T follicular helper cell (primary cell): Measurements from ENCODE around the gene FAM3A.
A peak's percentile ranks its signal among the peaks of the same experiment; 100 is the strongest.

Experiments
- DNase-seq: peaks from one replicate; pipeline ENCODE4 v3.0.0-alpha.2; 2020; ENCODE audit warnings: low read depth

FAM3A gene

DNA sequence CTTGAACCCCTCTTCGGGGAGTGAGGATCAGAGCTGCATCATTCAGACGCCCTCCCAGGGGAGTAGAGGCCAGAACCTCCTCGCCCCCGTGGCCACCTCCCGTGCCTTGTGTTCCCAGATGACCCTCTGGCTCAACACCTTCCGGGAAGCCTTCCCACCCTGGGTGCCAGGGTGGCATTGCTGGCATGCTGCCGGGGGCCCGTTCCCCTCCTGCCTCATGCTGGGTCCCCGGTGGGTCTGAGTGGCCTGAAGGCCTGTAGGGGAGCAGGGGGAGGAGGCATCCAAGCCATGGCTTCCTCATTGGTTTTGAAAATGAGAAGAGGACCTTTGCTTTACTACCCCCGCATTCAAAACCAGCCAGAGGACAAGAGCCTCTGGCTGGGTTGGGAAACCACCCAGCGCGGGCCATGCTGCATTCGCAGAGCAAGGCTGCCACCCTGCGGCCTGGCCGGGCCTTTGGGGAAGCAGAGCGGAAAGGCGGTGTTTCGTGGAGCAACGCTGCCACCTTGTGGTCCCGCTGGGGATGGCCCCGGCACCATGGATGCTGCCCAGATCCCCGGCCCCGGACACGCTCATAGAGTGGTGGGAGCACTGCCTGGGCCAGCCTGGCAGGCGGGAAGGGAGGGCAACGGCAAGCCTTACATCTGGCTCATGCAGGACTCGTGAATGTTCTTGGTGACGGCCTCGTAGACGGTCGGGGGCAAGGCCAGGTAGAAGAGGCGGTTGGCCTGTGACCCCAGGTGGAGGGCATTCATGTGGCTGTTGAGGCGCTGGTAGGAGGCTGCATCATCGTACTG is 18.7 kb upstream of the FAM3A start:
- peak; percentile 87 for DNase-seq

DNA sequence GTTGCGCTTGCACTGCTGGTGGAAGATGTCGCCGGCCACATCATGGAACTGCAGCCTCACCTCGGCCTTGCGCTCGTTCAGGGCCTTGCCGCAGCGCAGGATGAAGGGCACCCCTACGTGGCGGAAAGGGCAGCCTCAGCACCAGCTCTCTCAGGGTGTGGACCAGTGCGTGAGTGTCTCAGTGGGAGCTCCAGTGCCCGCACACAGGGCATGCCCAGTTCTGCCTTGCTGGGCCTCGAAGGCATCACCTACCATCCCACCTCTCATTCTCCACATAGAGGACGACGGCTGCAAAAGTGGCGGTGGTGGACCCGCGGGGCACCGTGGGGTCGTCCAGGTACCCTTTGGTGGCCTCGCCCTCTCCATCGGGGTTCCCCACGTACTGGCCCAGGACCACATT is 16.7 kb upstream of the FAM3A start:
- DNase-seq, result no peak

DNA sequence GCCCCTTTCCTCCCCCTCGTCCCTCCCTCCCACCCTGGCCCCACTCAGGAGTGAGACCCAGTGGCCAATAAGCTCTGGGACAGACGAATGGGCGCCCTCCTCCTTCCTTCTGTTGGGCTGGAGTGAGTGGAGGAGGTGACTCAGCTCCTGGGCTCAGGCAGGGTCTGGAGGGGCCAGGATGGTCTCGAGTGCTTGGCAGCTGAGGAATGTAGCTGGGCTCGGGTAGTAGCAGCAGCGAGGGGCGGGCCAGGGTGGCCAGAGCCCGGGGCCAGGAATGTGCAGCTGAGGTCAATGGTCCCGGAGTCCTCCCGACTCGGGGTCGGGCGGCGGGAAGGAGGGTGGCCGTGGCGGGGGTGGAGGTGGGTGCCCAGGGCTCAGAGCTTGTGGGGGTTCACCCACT is 15.6 kb upstream of the FAM3A start:
- no peak for DNase-seq

DNA sequence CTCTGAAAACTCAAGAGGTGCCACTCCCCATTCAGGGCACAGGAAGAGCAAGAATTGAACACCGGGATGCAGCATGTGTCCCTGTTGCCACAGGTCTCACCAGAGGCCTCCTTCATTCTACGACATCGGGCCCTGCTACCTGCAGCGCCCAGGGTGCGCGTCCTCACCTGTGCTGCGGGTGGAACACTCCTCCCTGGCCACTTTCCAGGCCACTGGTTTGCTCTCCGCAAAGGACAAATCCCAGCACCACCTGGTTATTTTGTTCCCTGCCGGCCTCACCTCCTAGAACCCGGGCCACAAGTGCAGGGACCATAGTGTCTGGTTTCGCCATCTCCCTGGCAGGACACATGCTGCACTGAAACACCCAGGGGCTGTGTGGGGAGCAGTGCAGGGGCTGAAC is 14.3 kb upstream of the FAM3A start:
- DNase-seq, result no peak

DNA sequence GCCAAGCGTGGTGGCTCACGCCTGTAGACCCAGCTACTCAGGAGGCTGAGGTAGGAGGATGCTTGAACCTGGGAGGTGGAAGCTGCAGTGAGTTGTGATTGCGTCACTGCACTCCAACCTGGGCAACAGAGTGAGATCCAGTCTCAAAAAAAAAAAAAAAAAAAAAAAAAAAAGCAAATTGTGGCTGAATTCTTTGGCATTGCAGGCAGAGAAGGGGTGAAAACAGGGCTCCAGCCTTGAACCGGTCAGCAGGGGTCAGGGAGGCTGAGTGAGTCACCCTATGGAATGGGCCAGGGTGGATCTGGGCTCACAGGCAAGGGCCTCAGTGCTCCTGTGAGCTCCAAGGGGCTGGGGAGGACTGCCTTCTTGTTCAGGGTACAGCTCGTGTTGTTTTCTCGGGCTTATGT is 13.2 kb upstream of the FAM3A start:
- no peak for DNase-seq

DNA sequence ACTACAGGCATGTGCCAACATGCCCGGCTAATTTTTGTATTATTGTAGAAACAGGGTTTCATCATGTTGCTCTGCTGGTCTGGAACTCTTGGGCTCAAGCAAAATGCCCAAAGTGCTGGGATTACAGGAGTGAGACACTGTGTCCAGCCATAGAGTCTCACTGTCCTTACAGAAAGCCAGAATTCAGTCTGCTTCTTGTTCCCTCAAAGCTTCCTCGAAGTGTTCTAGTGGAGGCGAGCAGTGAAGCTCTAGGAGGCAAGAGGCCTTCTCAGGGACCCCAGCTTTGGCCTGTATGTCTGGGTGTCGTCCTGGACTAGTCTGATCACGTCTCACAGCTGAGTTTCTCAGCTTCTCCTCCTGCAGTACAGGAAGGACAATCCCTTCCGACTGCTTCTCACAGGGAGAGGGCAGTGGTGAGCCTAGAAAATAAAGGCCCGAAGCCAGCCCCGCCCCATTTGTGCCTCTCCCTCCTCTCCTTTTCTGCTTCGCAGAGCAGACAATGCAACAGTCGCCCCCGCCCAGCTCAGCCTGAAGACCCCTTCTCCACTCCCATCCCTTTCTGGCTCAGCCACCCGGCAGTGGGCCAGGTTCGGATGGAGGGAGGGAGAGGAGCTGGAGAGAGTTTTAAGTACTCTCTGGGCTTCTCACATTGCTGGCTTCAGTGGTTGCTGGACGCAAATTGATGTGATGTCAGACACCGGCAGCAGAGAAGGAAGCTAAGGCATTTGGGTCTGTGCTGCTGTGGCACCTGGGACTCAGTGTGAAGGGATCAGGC is 11.1 kb upstream of the FAM3A start:
- DNase-seq, result peak; percentile 39

DNA sequence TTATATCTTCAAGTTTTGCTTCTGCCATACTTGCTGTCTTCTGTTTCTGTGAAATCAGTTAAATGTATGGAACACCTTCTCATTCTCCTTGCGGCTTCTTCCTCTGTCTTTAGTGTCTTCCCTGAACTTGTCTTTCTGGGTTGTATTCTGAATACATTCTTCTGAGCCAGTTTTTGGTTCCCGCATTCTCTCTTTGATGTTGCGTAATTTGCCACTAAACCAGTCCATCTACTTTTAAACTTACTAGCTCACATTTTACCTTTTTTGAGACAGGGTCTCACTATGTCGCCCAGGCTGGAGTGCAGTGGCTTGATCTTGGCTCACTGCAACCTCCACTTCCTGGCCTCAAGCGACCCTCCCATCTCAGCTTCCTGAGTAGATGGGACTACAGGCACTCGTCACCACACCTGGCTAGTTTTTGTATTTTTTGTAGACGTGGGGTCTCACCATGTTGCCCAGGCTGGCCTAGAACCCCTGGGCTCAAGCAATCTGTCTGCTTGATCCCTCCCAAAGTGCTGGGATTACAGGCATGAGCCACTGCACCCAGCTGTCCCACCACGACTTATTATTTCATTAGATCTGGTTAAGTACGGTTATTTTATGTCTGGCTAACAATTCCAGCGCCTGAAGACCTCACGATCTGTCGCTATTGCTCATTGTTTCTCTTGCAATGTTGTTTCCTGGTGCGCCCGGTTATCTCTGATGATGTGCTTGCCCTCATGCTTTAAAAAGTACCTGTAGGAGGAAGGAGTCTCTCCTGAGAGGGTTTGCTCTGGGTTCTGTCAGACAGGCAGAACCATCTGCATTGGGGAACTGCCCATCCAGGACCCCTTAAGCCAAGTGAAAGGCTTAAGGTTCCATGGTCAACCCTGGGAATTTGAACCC is 9.8 kb upstream of the FAM3A start:
- no peak for DNase-seq

DNA sequence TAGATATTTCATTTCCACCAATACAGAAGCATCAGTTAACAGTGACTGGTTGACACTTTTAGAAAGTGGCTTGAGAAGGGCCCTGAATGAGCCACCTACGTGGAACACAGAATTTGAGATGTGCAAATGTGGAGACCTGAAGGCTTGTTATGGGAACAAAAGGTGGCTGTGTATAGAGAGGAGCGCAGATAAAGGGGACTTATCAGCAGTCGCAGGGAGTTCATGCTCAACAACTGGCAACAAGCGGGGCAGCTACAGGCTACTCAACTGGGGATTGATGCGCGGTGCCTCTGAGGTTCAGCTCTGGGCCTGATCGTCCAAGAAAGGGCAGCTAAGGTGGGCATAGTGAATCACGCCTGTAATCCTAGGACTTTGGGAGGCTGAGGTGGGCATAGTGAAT is 3.4 kb upstream of the FAM3A start:
- DNase-seq, result no peak

DNA sequence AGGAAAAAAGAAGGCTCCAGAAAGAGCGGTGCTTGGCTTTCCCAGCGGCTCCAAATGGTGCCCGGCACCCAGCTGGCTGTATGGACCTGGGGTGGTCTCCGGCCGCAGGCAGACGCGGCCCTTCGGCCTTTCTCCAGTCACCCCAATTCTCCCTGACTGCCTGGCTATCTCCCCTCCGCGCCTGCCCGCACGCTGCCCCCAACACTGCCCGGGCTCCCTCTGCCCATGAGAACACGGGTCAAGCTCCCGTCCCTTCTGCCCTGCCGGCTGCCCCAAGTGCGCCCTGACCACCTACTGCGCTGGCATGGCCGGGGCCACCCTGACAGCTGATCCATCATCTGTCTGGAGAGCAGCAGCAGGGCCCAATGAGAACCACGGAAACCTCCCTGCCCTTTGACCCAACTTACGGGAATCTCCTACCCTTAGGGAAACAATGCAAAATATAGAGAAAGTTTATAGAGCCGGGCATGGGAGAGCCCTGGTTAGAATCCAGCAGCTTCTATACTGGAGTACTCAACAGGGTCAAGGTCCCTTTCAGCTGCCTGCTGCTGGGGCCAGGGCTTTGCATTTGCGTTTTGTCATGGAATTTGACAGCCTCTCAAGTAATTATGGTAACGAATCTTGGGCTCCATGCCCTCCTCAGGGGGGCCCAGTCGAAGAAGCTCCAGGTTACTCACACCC is 1.2 kb upstream of the FAM3A start:
- DNase-seq, result no peak

DNA sequence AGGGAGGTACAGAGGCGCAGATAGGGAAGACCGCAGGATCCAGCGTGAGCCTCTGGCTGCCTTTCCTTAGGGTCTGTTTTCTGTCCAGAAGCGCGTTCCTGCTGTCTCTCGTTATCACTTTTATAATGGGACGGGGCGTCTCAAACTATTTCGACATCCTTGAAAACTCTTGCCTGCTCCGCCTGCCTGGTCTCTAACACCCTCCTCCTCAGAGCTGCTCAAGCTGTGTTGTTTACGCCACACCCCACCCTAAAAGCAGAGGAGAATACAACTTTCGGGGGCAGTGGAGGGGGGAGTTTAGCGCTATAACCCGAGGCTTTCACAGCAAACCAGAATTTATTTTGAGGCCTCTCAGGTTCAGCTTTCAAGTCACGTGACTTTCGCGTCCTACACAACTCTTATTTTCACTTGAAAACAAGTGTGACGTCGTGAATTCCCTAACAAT is 646 bp upstream of the FAM3A start:
- no peak for DNase-seq

DNA sequence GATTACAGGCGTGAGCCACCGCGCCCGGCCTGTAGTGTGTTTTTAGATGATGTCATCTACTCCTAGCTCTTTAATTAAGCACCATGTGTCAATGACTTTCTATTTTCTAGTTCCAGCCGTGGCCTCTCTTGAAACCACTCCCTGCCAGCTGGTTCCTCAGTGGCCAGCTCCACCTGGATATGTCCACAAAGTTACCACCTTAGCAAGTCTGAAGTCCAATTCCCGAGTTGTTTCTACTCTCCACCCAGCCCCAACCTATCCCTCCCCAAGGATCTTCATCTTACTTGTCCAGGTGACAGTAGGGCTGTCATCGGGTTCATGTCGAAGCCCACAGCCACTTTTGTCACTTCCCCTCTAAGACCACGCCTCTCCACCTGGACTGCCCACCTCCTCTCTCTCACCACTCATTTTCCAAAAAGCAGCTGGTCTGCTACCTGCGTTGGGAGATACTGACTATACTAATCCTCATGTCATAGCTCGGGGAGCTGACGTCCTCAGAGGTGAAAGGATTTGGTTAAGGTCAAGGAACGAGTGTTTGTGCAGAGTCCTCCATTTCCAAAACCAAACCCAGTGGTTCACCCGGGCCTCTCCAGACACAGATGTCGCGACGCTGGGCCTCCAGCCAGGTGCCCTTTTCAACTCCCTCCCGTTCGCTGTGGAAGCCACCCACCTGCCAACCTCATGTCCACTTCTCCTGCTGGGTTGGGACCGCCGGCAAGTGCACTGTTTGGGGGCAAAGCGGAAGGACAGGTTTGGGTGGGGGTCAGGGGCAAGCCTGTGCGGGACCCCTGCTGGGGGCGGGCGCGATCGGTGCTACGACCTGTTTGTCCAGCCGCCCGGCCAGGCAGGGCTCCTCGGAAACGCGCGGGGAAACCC is 704 bp downstream of the FAM3A start:
- DNase-seq, result no peak

DNA sequence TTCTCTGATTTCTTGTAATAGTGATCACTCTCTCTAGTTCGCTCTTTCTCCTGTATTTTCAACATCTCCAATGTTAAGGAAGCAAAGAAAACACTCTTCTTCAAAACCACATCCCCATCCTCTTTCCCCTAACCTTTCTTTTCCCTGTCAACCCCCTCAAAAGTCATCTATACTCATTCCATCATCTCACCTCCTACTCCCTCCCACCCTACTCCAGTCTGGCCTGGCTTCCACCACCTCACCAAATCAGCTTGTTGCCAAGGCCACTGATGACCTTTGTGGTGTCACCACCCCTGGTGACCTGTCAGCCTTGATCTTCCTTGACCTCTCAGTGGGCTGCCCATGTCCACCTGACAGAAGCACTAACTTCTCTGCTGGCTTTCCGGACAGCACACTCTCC is 2.3 kb downstream of the FAM3A start:
- no peak for DNase-seq

DNA sequence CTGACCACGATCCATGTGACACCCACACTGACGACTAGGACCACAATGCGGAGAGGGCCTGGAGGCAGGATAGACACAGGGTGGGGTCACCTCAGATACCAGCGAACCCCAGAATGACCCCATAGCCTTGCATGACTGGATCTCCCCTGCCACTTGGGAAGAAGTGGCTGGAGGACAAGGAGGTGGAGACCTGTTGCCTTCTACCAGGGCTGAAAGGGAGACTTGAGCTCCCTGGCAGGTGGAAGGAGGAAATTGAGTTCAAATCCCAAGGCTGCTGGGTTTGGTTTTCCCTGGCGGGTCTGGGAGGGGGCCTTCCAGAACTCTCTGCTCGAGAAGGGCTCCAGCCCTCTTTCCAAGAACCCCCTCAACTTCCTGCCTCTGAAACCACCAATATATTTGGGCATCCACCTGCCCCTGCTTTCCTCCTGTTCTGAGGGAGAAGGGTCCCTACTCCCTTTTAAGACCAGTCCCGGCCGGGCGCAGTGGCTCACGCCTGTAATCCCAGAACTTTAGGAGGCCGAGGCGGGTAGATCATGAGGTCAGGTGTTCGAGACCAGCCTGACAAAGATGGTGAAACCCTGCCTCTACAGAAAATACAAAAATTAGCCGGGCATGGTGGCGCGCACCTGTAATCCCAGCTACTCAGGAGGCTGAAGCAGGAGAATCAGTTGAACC is 3.0 kb downstream of the FAM3A start:
- DNase-seq, result no peak

DNA sequence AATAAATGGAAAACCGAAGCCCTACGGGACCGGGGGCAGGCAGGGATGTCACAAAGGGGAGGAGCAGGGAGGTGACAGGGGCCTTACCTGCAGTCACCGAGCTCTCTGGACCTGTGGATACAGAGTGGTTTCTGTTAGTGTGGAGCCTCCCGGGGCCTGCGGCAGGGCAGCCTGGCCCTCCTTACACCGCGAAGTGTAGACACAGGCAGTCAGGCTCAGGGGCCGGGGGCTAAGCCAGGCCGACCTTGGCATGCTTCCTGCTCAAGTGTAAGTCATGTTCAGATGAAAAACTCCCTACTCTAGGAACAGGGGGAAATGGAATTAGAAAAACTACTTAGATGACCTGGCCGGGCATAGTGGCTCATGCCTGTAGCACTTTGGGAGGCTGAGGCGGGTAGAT is 4.3 kb downstream of the FAM3A start:
- DNase-seq, result no peak

DNA sequence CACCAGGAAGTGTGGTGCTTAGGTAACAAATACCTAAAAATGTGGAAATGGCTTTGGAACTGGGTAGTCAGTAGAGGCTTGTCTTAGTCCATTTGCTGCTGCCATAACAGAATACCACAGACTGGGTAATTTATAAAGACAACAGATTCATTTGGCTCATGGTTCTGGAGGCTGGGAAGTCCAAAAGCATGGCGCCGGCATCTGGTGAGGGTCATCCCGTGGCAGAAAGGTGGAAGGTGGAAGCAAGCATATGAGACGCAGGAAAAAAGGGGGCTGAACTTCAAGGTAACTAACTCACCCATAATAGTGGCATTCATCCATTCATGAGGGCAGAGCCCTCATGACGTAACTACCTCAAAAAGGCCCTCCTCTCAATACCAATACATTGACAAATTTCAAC is 6.6 kb downstream of the FAM3A start:
- DNase-seq, result no peak

DNA sequence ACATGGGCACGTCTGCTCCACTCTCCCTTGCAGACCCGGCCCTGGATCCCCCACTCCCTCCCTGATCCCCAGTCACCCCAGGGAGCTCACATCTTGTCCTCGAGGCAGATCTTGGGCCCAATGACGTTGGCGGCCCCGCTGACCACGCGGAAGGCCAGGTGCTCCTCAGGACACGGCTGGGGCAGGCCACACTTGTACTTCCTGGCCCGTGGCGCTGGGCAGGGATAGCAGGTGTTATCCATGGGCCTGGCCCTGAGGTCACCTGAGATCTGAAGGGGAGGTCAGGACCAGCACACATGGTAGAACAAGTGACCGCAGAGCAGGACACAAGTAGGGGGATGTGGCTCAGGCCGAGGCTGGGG is 7.7 kb downstream of the FAM3A start:
- DNase-seq, result no peak

DNA sequence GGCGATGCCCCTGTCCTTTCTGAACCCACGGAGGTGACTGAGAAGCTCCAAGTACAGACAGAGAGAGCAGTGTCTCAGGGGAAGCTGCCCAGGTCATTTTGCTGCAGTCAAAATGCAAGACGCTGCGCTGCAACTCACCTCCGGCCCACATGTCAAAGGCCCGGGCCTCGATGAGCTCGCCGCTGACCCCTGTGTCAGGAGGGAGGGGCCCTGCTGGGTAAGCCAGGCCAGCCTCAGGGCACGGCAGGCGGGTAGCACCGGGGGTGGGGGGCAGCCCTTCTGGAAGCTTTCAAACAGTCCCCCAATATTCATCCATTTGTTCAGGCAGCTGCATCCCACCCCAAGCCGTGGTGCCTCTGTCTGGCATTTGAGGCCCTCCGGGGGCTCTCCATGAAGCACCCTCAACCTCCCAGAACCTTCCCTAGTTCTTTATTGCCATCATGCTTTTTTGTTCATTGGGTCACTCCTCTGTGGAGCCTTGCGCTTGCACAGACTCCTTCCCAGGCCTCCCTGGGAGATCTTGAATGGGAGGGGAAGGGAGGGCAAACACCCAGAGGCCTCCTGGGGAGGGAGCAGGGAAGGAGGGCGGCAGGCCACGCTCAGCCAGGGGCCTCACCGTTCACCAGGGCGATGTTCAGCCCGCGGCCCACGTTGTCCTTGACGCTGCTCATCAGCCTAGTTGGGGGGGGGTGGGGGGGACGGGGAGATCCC is 8.2 kb downstream of the FAM3A start:
- no peak for DNase-seq

DNA sequence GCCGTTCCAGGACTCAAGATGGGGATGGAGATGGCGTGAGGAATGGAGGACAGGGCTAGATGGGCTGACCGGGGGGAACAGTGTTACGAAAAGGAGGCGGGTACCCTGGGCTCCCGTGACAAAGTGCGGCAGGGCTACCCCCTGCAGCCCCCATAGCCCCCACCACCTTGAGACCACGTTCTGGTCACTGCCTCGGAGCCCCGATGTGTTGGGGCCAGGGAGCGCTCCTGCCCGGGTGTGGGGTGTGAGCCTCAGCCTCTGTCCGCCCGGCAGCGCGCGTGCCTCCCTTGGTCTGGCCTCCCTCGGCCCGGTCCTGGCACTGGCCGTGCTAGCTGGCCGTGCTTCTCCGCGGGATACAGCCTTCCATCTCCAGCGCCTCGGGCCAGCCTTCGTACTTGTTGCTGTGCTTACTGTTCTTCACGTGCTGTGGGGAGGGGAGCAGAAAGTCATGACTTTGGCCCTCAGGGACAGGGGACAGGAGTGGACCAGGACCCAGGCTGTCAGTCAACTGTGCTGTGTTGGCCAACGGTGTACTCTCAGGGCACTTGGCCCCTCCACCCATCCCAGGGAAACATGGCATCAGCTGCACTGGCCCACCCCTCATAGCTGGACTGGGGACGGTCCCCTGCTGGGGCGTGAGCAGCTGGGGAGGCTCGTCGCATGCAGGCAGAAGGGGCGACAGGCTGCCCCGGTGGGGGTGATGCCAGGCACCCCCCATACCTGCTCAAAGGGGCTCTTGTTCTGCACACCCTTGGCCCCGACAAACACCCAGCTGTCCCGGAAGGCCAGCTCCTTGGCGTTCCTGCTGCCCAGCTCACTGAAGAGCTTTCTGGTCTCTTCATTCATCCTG is 9.3 kb downstream of the FAM3A start:
- DNase-seq, result no peak

DNA sequence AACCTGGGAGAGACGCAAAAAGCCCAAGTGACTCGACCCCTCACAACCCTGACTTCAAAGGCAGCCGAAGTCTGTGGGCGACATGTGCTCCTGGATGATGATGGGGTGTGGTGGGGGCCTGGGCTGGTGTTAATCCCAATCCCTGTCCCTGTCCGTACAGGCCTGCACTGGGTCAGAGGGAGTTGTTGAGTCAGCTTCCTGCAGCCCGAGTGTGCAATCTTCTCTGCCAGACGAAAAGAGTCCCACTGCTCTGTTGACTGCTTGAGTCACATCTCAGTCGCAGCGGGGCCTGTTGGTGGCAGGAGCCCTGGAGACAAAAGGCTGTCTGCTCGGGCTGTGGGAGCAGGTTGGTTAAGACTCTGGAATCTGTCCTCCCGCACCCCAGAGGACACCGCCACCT is 10.3 kb downstream of the FAM3A start:
- no peak for DNase-seq
